Aortic smooth muscle cell (primary cell): ENCODE data around the gene VENTX. TPM values are rescaled to one million over a fixed set of nuclear protein-coding genes. Genes with fewer than 3 reads are reported as not detected.

Experiments used
- total RNA-seq: library from RNA; depleted of rRNA; stranded (reverse); fragments of >200 nt; gene quantifications from 2 replicates; pipeline ENCODE4 v1.2.3, GENCODE V29; 2014

Gene VENTX
- total RNA-seq, result not detected in 2 replicates

DNA sequence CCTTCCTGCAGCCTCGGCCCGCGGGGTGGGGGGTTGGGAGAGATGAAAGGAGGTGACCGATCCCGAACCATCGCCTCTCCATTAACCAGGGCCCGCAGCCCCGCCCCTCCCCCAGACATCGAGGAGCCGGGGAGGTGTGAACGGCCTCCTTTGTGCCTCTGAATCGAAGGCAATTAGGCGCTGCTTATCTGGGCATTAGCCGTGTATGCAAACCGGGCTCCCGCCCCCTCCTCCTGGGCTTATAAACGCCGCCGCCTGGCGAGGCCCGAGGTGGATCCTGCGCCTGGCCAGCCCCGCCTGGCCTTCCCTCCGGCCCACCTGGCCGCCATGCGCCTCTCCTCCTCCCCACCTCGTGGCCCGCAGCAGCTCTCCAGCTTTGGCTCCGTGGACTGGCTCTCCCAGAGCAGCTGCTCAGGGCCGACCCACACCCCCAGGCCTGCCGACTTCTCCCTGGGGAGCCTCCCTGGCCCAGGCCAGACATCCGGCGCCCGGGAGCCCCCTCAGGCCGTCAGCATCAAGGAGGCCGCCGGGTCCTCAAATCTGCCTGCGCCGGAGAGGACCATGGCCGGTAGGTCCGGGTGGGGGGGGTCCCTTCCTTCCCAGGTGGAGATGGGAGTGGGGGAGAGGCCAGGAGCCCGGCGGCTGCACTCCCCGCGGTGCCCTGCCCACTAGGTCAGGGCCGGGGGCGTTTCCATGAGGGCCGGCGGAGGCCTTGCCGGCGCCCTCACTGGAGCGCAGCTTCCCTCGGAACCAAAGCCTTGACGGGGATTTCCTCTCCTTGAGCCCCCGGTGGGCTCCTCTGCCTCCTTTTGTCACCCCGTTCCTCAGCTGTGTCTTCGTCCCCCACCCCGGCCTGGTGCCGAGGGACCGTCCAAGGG lies at the start of gene VENTX:
Gene VENTX, plus strand, starts transcription at position 268 of the 878 bp plus-strand sequence. Its CDS starts 60 bp downstream, at position 328.

DNA sequence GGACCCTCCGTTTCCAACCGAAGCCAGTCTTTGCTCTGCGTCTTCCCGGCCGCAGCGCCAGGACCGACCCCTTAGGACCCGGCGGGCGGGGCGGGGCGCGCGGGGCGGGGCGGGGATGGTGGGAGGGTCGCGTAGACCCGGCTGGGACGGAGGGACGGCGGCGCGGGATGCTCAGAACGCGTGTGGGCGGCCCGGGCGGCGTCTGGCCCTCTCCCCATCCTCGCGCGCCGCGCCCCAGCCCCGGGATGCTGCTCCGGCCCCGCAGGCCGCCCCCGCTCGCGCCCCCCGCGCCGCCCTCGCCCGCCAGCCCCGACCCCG lies 7.7 kb upstream of the VENTX start, which contains the start of gene UTF1:
Gene UTF1, plus strand, starts transcription at position 174 of the 318 bp plus-strand sequence. Its CDS starts 72 bp downstream, at position 246.

DNA sequence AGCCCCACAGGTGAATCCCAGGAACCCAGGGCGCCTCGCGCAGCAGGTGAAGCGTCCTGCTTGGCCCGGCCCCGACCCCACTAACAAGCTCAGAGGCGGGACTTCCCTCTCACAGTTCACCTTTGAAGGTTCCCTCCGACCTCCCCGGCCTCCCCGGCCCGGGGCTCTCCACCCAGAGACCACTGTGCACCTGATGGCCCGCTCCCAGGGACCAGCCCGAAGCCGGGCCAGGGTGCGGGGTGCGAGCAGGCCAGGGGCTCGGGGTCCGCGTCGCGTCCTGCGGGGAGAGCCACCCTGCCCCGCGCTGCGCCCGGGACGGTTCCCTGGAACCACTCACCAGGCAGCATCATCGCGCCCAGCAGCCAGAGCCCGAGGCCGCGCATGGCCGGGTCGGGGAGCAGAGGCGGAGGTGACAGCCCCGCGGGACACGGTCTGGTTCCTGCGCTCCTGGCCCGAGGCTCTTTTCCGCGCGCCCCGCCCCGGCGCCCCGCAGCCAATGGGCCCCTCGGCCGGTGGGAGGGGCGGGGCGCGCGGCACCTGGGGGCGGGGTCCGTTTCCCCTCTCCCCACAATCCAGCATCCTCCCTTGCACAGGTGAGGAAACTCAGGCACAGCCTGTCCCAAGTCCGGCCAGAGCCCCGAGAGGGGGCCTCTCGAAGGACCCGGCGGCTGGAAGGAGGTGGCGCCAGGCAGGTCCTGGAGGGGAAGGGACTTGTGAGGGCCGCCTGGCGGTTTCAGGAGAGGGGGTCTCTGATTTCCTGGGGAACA lies 39.0 kb downstream of the VENTX start, which contains the start of gene ADAM8:
Gene ADAM8, minus strand, starts transcription at position 434 of the 767 bp plus-strand sequence. Its CDS starts 51 bp downstream, at position 383.

Other genes with a start within 250 kb of the VENTX start
- not detected in 2 replicates for gene ADGRA1, start 149.9 kb upstream of the VENTX start, total RNA-seq
- gene KNDC1, start 77.6 kb upstream of the VENTX start, total RNA-seq, result 0.12 and 0.26 TPM in 2 replicates
- gene UTF1, start 7.6 kb upstream of the VENTX start, total RNA-seq, result not detected in 2 replicates
- gene ADAM8, start 39.0 kb downstream of the VENTX start, total RNA-seq, result 0.87 and 1.3 TPM in 2 replicates
- gene TUBGCP2, start 71.0 kb downstream of the VENTX start, total RNA-seq, result 66.4 and 71.7 TPM in 2 replicates
- gene ZNF511, start 71.1 kb downstream of the VENTX start, total RNA-seq, result 18.4 and 21.8 TPM in 2 replicates
- not detected in 2 replicates for gene CALY, start 99.0 kb downstream of the VENTX start, total RNA-seq
- gene PRAP1, start 109.5 kb downstream of the VENTX start, total RNA-seq, result not detected in 2 replicates
- 6.1 and 9.5 TPM in 2 replicates for gene FUOM, start 120.2 kb downstream of the VENTX start, total RNA-seq
- gene ECHS1, start 135.5 kb downstream of the VENTX start, total RNA-seq, result 60.6 and 65.6 TPM in 2 replicates
- 4.2 and 5.4 TPM in 2 replicates for gene PAOX, start 141.4 kb downstream of the VENTX start, total RNA-seq
- 19.3 and 23.1 TPM in 2 replicates for gene MTG1, start 156.3 kb downstream of the VENTX start, total RNA-seq
- gene SPRN, start 186.8 kb downstream of the VENTX start, total RNA-seq, result 0.12 and 0.13 TPM in 2 replicates
- gene SCART1, start 216.1 kb downstream of the VENTX start, total RNA-seq, result 3.3 TPM in 2 replicates